ENCODE measurements around the gene MROH7.

- TF ChIP-seq CTCF (IDR thresholded peaks at IDR 0.05), result no peak
- TF ChIP-seq POLR2A (IDR thresholded peaks at IDR 0.05; ENCODE audit: low read depth), result no peak
- no peak for TF ChIP-seq POLR2AphosphoS5 (IDR thresholded peaks at IDR 0.05)
These were observed 44.8 kb upstream of the MROH7 start for GRCh38 chr1:54596756-54597155.

Measured in esophagus muscularis mucosa (tissue), 3 donors.